Measurements from ENCODE around the gene EXOC4. TPM values are rescaled to one million over a fixed set of nuclear protein-coding genes. Genes with fewer than 3 reads are reported as not detected.
A peak's percentile ranks its signal among the peaks of the same experiment; 100 is the strongest.

EXOC4 gene
- polyA plus RNA-seq, 1 experiment: 45.9 TPM

GRCh38 chr7:133683182-133683454, 430.2 kb downstream of the EXOC4 start:
- POLR2A ChIA-PET: no interaction called here
- Histone ChIP-seq H3K4me3 (ENCODE audit: low read depth, low read length) (no peak overlapping the region), H3K27me3 (ENCODE audit: control insufficient read depth, insufficient read depth, low read length) (no peaks in the 10 kb centered on the region), H3K36me3 (ENCODE audit: control insufficient read depth, insufficient read depth, low read length) (no peaks in the 10 kb centered on the region)
- no peak for TF ChIP-seq CTCF (IDR thresholded peaks at IDR 0.05; ENCODE audit: insufficient read depth, low read depth, low read length)
- CTCF ChIA-PET: interaction anchor here (0.6 kb wide), 1 partner anchor 109 kb away, joined by 3 read pairs; no protein-coding TSS in a partner anchor
- DNase-seq (ENCODE audit: low read depth): no peak

- ChIA-PET CTCF (interaction anchor here (0.7 to 1.3 kb wide), 3 partner anchors 27 to 929 kb away, joined by 3 to 5 read pairs (median 4); no protein-coding TSS in a partner anchor), POLR2A (interaction anchor here (0.7 kb wide), 1 partner anchor 132 kb away, joined by 3 read pairs; no protein-coding TSS in a partner anchor)
- no peak for TF ChIP-seq CTCF (IDR thresholded peaks at IDR 0.05; ENCODE audit: insufficient read depth, low read depth, low read length)
- Histone ChIP-seq H3K36me3 (ENCODE audit: control insufficient read depth, insufficient read depth, low read length) (no peaks in the 10 kb centered on the region), H3K4me3 (ENCODE audit: low read depth, low read length) (no peak overlapping the region), H3K27me3 (ENCODE audit: control insufficient read depth, insufficient read depth, low read length) (no peaks in the 10 kb centered on the region)
- DNase-seq (ENCODE audit: low read depth): peak; percentile 41
Observed at GRCh38 chr7:133688483-133689239, 435.8 kb downstream of the EXOC4 start.

- ChIA-PET POLR2A (no interaction called here), CTCF (no interaction called here)
- Histone ChIP-seq H3K27me3 (ENCODE audit: control insufficient read depth, insufficient read depth, low read length) (no peaks in the 10 kb centered on the region), H3K4me3 (ENCODE audit: low read depth, low read length) (no peak overlapping the region), H3K36me3 (ENCODE audit: control insufficient read depth, insufficient read depth, low read length) (no peaks in the 10 kb centered on the region)
- TF ChIP-seq CTCF (IDR thresholded peaks at IDR 0.05; ENCODE audit: insufficient read depth, low read depth, low read length): no peak
- no peak for DNase-seq (ENCODE audit: low read depth)
Observed at GRCh38 chr7:133690740-133691139, 437.9 kb downstream of the EXOC4 start.

- H3K36me3 ChIP-seq (ENCODE audit: control insufficient read depth, insufficient read depth, low read length): no peaks in the 10 kb centered on the region
- ChIA-PET CTCF (no interaction called here), POLR2A (no interaction called here)
Observed at GRCh38 chr7:133691727-133692610, 439.1 kb downstream of the EXOC4 start.

More at GRCh38 chr7:133691727-133692610, 439.1 kb downstream of the EXOC4 start:
- no peak for DNase-seq (ENCODE audit: low read depth)
- no peaks in the 10 kb centered on the region for H3K27me3 ChIP-seq (ENCODE audit: control insufficient read depth, insufficient read depth, low read length)
- H3K4me3 ChIP-seq (ENCODE audit: low read depth, low read length): no peak overlapping the region
- TF ChIP-seq CTCF (IDR thresholded peaks at IDR 0.05; ENCODE audit: insufficient read depth, low read depth, low read length): no peak
